H1 (cell line): ENCODE data around the gene ARHGEF12. TPM values are rescaled to one million over a fixed set of nuclear protein-coding genes. Genes with fewer than 3 reads are reported as not detected.

Source experiments
- CTCF ChIA-PET: fragments of 300-600 bp; sonication (Branson Sonifier 250); formaldehyde crosslinking; loops from one replicate; lab custom pipeline; 2021; ENCODE audit not compliant: partially characterized antibody; lab: Charles Lee
- POLR2A ChIA-PET: fragments of 300-600 bp; sonication (Branson Sonifier 250); formaldehyde crosslinking; loops from one replicate; lab custom pipeline; 2021; ENCODE audit warnings: inconsistent platforms; ENCODE audit not compliant: partially characterized antibody; lab: Charles Lee
- DNase-seq, 2 experiments: peaks; one replicate each; pipeline versions ENCODE4 v3.0.0 to v3.0.0-alpha.2; 2010 to 2022; ENCODE audit warnings: low spot score in 2 of 2, low read depth in 1 of 2, mixed read lengths in 1 of 2
- FAIRE-seq: peaks from 2 replicates; lab custom pipeline; 2011; peaks lifted over from hg19 to GRCh38; lab: Jason Lieb, UNC
- H2AFZ ChIP-seq: 2 replicates; pipeline ENCODE4 v1.8.1; 2012; ENCODE audit warnings: low read length, inconsistent platforms
- H2AK5ac ChIP-seq: 2 replicates; pipeline ENCODE4 v1.6.1; 2013; ENCODE audit warnings: low read depth, low read length
- H2BK120ac ChIP-seq: replicated peaks from 2 replicates; pipeline ENCODE3; 2013; ENCODE audit warnings: low read depth, low read length, inconsistent platforms
- H2BK12ac ChIP-seq: 2 replicates; pipeline ENCODE4 v1.6.1; 2013; ENCODE audit warnings: low read depth, low read length
- H2BK15ac ChIP-seq: 2 replicates; pipeline ENCODE4 v1.6.1; 2013; ENCODE audit warnings: low read length
- H2BK20ac ChIP-seq: 2 replicates; pipeline ENCODE4 v1.6.1; 2013; ENCODE audit warnings: low read length
- H2BK5ac ChIP-seq: 2 replicates; pipeline ENCODE4 v1.6.1; 2013; ENCODE audit warnings: low read depth, low read length
- H3K14ac ChIP-seq: 2 replicates; pipeline ENCODE4 v1.6.1; 2013; ENCODE audit warnings: inconsistent platforms; ENCODE audit not compliant: insufficient read length
- H3K18ac ChIP-seq: 2 replicates; pipeline ENCODE4 v1.6.1; 2013; ENCODE audit warnings: low read length; ENCODE audit errors: extremely low read depth
- H3K23ac ChIP-seq: 2 replicates; pipeline ENCODE4 v1.6.1; 2013; ENCODE audit warnings: inconsistent platforms; ENCODE audit not compliant: insufficient read length
- H3K23me2 ChIP-seq: 2 replicates; pipeline ENCODE4 v1.6.1; 2013; ENCODE audit warnings: low read depth, low read length
- H3K27ac ChIP-seq: 2 replicates; pipeline ENCODE4 v1.6.1; 2011; ENCODE audit warnings: low read depth, low read length, inconsistent platforms
- H3K27me3 ChIP-seq, 4 experiments: replicated peaks in 1 of 4; 1 replicate in 1 of 4; 2 replicates in 3 of 4; pipeline versions ENCODE4 v1.6.1 to v1.8.1; 2011 to 2013; ENCODE audit warnings: low read length in 3 of 4, mild to moderate bottlenecking in 3 of 4, inconsistent platforms in 2 of 4, mixed read lengths in 2 of 4, moderate library complexity in 1 of 4; ENCODE audit not compliant: control insufficient read depth in 3 of 4, insufficient read depth in 3 of 4; ENCODE audit errors: extremely low read depth in 1 of 4
- H3K36me3 ChIP-seq, 4 experiments: 2 replicates each; pipeline versions ENCODE4 v1.6.1 to v1.8.1; 2011 to 2013; ENCODE audit warnings: mild to moderate bottlenecking in 4 of 4, low read length in 3 of 4, moderate library complexity in 2 of 4, control low read depth in 1 of 4, inconsistent platforms in 1 of 4; ENCODE audit not compliant: insufficient read depth in 4 of 4, control insufficient read depth in 2 of 4
- H3K4ac ChIP-seq: replicated peaks from 2 replicates; pipeline ENCODE3; 2013; ENCODE audit warnings: low read length, low read depth, mixed read lengths, inconsistent platforms; ENCODE audit not compliant: insufficient read length
- H3K4me1 ChIP-seq, 4 experiments: replicated peaks in 1 of 4; 1 replicate in 1 of 4; 2 replicates in 3 of 4; pipeline versions ENCODE4 v1.6.1 to v1.8.1; 2011 to 2013; ENCODE audit warnings: low read length in 3 of 4, inconsistent platforms in 2 of 4, mixed read lengths in 1 of 4; ENCODE audit not compliant: insufficient read depth in 4 of 4, control insufficient read depth in 3 of 4
- H3K4me2 ChIP-seq, 2 experiments: 2 replicates each; pipeline versions ENCODE4 v1.6.1 to v1.8.1; 2011 to 2013; ENCODE audit warnings: low read depth in 2 of 2, low read length in 2 of 2, control low read depth in 1 of 2, inconsistent platforms in 1 of 2, mild to moderate bottlenecking in 1 of 2; ENCODE audit not compliant: insufficient read depth in 1 of 2
- H3K4me3 ChIP-seq, 4 experiments: fragments of 200-600, 300-600 bp in 1 of 4; sonication (generic), shearing (Covaris generic), sonication (Bioruptor Twin) in 1 of 4; 2 replicates each; pipeline versions ENCODE4 v1.5.1 to v1.8.1; 2011 to 2016; ENCODE audit warnings: low read length in 4 of 4, low read depth in 3 of 4, control low read depth in 2 of 4, inconsistent platforms in 2 of 4, mild to moderate bottlenecking in 2 of 4, mixed read lengths in 1 of 4, moderate library complexity in 1 of 4; ENCODE audit not compliant: insufficient read depth in 2 of 4; ENCODE audit errors: extremely low read depth in 1 of 4
- H3K56ac ChIP-seq: replicated peaks from 2 replicates; pipeline ENCODE3; 2013; ENCODE audit warnings: low read depth, mild to moderate bottlenecking, mixed read lengths, low read length, inconsistent platforms; ENCODE audit not compliant: insufficient read length
- H3K79me1 ChIP-seq: 2 replicates; pipeline ENCODE4 v1.6.1; 2013; ENCODE audit warnings: low read depth, low read length, control low read depth
- H3K79me2 ChIP-seq, 2 experiments: 2 replicates each; pipeline versions ENCODE4 v1.6.1 to v1.8.1; 2012 to 2013; ENCODE audit warnings: low read length in 2 of 2, mild to moderate bottlenecking in 2 of 2, inconsistent platforms in 1 of 2; ENCODE audit not compliant: insufficient read depth in 2 of 2, control insufficient read depth in 1 of 2
- H3K9ac ChIP-seq, 4 experiments: replicated peaks in 1 of 4; 1 replicate in 1 of 4; 2 replicates in 3 of 4; pipeline versions ENCODE4 v1.6.1 to v1.8.1; 2011 to 2013; ENCODE audit warnings: low read depth in 3 of 4, low read length in 3 of 4, control low read depth in 2 of 4, mild to moderate bottlenecking in 2 of 4, moderate library complexity in 2 of 4, inconsistent platforms in 1 of 4; ENCODE audit errors: extremely low read depth in 1 of 4
- H3K9me3 ChIP-seq, 2 experiments: 2 replicates each; pipeline versions ENCODE4 v1.6.1 to v1.8.1; 2012 to 2013; ENCODE audit warnings: mild to moderate bottlenecking in 2 of 2, moderate library complexity in 2 of 2, control low read depth in 1 of 2, inconsistent platforms in 1 of 2, low read depth in 1 of 2, low read length in 1 of 2, mixed read lengths in 1 of 2; ENCODE audit not compliant: insufficient read depth in 2 of 2
- H4K20me1 ChIP-seq, 2 experiments: replicated peaks in 1 of 2; 2 replicates each; pipeline versions ENCODE3 to v1.8.1; 2011 to 2013; ENCODE audit warnings: inconsistent platforms in 2 of 2, low read length in 2 of 2, mild to moderate bottlenecking in 1 of 2; ENCODE audit not compliant: insufficient read depth in 2 of 2, control insufficient read depth in 1 of 2
- H4K5ac ChIP-seq: 2 replicates; pipeline ENCODE4 v1.6.1; 2013; ENCODE audit warnings: low read length, low read depth, mixed read lengths, inconsistent platforms; ENCODE audit not compliant: insufficient read length
- H4K8ac ChIP-seq: 2 replicates; pipeline ENCODE4 v1.8.0; 2013; ENCODE audit warnings: mild to moderate bottlenecking, moderate library complexity, low read length, inconsistent platforms; ENCODE audit not compliant: insufficient read depth; ENCODE audit errors: extremely low read depth
- H4K91ac ChIP-seq: replicated peaks from 2 replicates; pipeline ENCODE3; 2013; ENCODE audit warnings: low read length, mixed read lengths, inconsistent platforms; ENCODE audit not compliant: insufficient read length
- JUN ChIP-seq: IDR thresholded peaks from 2 replicates; pipeline ENCODE4 v1.6.1; 2011; ENCODE audit warnings: low read depth, mild to moderate bottlenecking, improper control_type of control experiment, low read length
- WGBS, 2 experiments: shearing (Covaris generic) in 1 of 2; methylation state at CpG; one replicate each; pipeline versions ENCODE4 v1.1.6 to v1.1.7; 2013 to 2015; ENCODE audit warnings: low lambda C conversion rate in 2 of 2, mixed read lengths in 2 of 2, inconsistent platforms in 1 of 2, low coverage in 1 of 2, missing lambda C conversion rate in 1 of 2; ENCODE audit not compliant: insufficient replicate concordance in 2 of 2, insufficient coverage in 1 of 2, insufficient read length in 1 of 2; ENCODE audit errors: extremely low coverage in 1 of 2, missing lambda C conversion rate in 1 of 2; 5-methylcytosine and 5-hydroxymethylcytosine counted together
- polyA plus RNA-seq, 7 experiments: library from polyadenylated mRNA; depleted of rRNA in 3 of 7; stranded (reverse) in 5 of 7; unstranded in 2 of 7; fragments of >200 nt in 5 of 7; fragments of 200-250 nt in 2 of 7; gene quantifications; 1 replicate in 5 of 7; 2 replicates in 1 of 7; 4 replicates in 1 of 7; pipeline versions ENCODE4 v1.2.1 to v1.2.3, GENCODE V29; 2011 to 2013; ENCODE audit warnings: missing spikeins in 2 of 7, mixed read lengths in 2 of 7
- total RNA-seq: library from RNA; stranded (reverse); fragmentation: NEBNext Ultra II Directional; extraction: Animal tissue kit (Norgen Biotek cat#: 25700); gene quantifications from 2 replicates; pipeline ENCODE4 v1.2.1, GENCODE V29; 2021

Gene ARHGEF12
- total and polyA plus RNA-seq, 2 of the 8 experiments (the other 6 are each of a cell fraction or from before 2014, with no cell fraction given) = 5.1 to 33.7 TPM

- Histone ChIP-seq H3K56ac (no peak overlapping the region), H3K4me3 (no peak overlapping the region), H4K91ac (no peak overlapping the region), H3K14ac (no peak overlapping the region), H3K27me3 (no peaks in the 10 kb centered on the region), H4K20me1 (peaks cover 0 to 2% of the 10 kb centered on the region in 2 experiments), H3K4me1 (no peaks in the 10 kb centered on the region), H3K36me3 (peaks cover 0 to 3% (median 0%) of the 10 kb centered on the region in 4 experiments; a peak in 2 of 8 replicates), H3K9ac (no peak overlapping the region), H3K4ac (no peak overlapping the region)
- POLR2A ChIA-PET = no interaction called here
- TF ChIP-seq JUN = no peak
- TF ChIP-seq, all 59 proteins: peak for 0
- no peak overlapping the region for H3K18ac ChIP-seq
- FAIRE-seq = no peak
- 96% methylated on average over 6 of the region's 6 CpGs; no CpG with 5 or more reads in 1 of the 2 experiments for WGBS, 2 experiments
- no peak overlapping the region for H2BK20ac ChIP-seq
- DNase-seq = no peak
- H3K79me1 ChIP-seq = peaks cover 3% of the 10 kb centered on the region; the same call in 1 of the 2 replicates
- CTCF ChIA-PET = interaction anchor here (0.7 kb wide), 1 partner anchor 117 kb away, joined by 3 read pairs; no protein-coding TSS in a partner anchor
- no peak overlapping the region for H4K8ac ChIP-seq
- H3K23ac ChIP-seq = no peak overlapping the region
- H3K4me2 ChIP-seq = no peak overlapping the region
- no peak overlapping the region for H4K5ac ChIP-seq
- H2BK120ac ChIP-seq = no peak overlapping the region
- no peak overlapping the region for H2BK12ac ChIP-seq
- H2BK15ac ChIP-seq = no peak overlapping the region
- H3K23me2 ChIP-seq = no peaks in the 10 kb centered on the region
- H3K27ac ChIP-seq = no peak overlapping the region
- H3K9me3 ChIP-seq = peaks cover 5 to 14% of the 10 kb centered on the region in 2 experiments; a peak in 2 of 4 replicates
- no peak overlapping the region for H2AK5ac ChIP-seq
- no peak overlapping the region for H2AFZ ChIP-seq
- H3K79me2 ChIP-seq = peaks cover 3 to 72% of the 10 kb centered on the region in 2 experiments; a peak in 3 of 4 replicates
- no peak overlapping the region for H2BK5ac ChIP-seq
Observed at GRCh38 chr11:120376547-120377182, 40.5 kb downstream of the ARHGEF12 start.
